GM21529 (cell line): Measurements from ENCODE around the gene PHF21B.
"Not testable (repeated sequence)": the region's sequence is repeated elsewhere in the genome, so short reads cannot be mapped to it uniquely, and the experiment has no call there.

ENCODE experiments used
- ATAC-seq: cut with Tn5 transposase; IDR thresholded peaks from one replicate; pipeline ENCODE4 v1.9.1; 2021; ENCODE audit not compliant: unreplicated experiment

Gene PHF21B

GRCh38 chr22:44919691-44920090, 90.1 kb downstream of the PHF21B start:
- ATAC-seq: no peak

- ATAC-seq: no peak
These were observed 90.8 kb downstream of the PHF21B start for GRCh38 chr22:44918925-44919392.

GRCh38 chr22:44918166-44918924, 91.5 kb downstream of the PHF21B start:
- no peak for ATAC-seq

GRCh38 chr22:44917372-44918165, 92.2 kb downstream of the PHF21B start:
- ATAC-seq: no peak

GRCh38 chr22:44916281-44917231, 93.2 kb downstream of the PHF21B start:
- no peak for ATAC-seq

GRCh38 chr22:44915441-44915840, 94.4 kb downstream of the PHF21B start:
- ATAC-seq: no peak

GRCh38 chr22:44914026-44914721, 95.6 kb downstream of the PHF21B start:
- ATAC-seq: no peak

- no peak for ATAC-seq
These were observed 96.4 kb downstream of the PHF21B start for GRCh38 chr22:44913198-44913983.

GRCh38 chr22:44909241-44909640, 100.6 kb downstream of the PHF21B start:
- no peak for ATAC-seq

GRCh38 chr22:44907765-44908737, 101.8 kb downstream of the PHF21B start:
- no peak for ATAC-seq

- no peak for ATAC-seq
These were observed 102.7 kb downstream of the PHF21B start for GRCh38 chr22:44906999-44907644.

- ATAC-seq: no peak
These were observed 103.4 kb downstream of the PHF21B start for GRCh38 chr22:44906248-44906936.

- ATAC-seq: not testable (repeated sequence)
These were observed 105.2 kb downstream of the PHF21B start for GRCh38 chr22:44904492-44905152.

- not testable (repeated sequence) for ATAC-seq
These were observed 106.6 kb downstream of the PHF21B start for GRCh38 chr22:44903164-44903563.

GRCh38 chr22:44901301-44901700, 108.5 kb downstream of the PHF21B start:
- no peak for ATAC-seq

- no peak for ATAC-seq
These were observed 111.6 kb downstream of the PHF21B start for GRCh38 chr22:44898236-44898635.
